Activated CD4-positive, CD25-positive, alpha-beta regulatory T cell (primary cell): ENCODE data around the gene GRXCR1.

Experiments used
- DNase-seq, 4 experiments: peaks; one replicate each; lab custom pipeline; 2025; lab: John Stamatoyannopoulos, UW

Gene GRXCR1

DNA sequence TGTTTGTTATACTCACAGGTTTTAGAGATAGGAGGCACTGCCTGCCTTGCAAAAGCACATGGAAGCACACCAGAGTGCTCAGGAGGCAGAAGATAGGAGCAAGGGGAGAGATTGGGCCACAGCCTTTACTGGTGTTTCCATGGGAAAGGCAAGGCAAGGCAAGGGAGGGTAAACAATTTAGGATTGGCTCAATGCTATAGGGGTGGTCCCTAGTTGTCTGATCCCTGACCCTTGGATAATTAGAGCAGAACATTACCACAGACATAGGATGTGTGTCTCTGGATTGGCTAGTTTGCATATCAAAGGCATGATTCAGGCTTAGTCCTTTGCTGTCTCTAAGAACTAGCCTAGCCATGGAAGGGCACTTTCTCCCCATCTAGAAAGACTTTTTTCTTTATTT is 36.1 kb downstream of the GRXCR1 start:
- DNase-seq = no peak

DNA sequence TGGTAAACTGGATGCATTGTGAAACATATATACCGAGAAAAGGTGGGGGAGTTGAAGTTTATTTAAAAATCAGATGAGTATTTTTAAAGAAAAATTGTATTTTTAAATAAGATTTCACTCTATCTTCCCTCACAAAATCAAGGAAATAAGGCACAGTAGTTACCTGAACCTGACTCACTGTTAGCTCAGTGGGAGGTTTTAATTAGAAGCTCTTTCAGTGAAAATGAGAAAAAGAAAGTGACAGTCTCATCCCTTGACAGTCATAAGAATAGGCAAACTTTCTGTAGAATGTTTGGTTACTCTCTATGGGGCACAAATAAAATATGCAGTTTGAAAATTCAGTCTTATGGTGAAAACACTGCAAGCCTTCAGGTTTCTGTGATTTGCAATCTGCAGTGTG is 49.7 kb downstream of the GRXCR1 start:
- no peak for DNase-seq

DNA sequence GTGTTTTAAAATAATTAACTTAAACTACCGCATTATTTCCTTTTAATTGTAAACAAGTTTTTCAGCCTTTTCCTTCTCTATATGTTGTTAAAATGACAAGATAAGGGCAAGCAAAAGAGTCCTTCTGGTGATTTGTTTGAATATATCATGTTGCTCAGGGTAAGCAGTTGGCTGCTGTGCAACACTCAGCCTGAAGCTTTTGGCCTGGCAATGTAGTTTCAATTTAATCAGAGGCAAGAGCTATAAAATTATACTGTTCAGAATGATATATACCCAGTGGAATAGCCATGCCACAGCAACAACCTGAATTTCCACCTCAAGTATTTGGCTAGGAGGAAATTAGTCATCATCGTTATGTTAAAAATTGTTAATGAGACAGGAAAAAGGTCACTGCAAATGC is 53.4 kb downstream of the GRXCR1 start:
- DNase-seq = no peak

DNA sequence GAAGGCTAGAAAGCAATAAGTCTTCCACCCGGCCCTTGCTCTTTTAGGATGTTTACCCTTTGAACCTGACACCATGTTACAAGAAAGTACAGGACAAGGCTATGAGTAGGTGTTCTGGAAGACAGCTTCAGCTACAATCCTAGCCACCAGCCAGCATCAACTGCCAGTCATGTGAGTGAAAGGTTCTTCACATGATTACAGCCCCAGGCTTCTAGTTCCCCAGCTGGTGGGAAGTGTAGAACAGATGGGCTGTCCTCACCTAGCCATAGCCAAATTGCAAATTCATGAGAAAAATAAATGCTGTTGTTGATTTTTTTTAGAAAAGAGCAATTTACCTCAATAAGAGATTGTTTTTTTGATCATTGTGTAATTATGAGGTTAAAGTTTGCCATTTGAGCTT is 60.8 kb downstream of the GRXCR1 start:
- DNase-seq = no peak

DNA sequence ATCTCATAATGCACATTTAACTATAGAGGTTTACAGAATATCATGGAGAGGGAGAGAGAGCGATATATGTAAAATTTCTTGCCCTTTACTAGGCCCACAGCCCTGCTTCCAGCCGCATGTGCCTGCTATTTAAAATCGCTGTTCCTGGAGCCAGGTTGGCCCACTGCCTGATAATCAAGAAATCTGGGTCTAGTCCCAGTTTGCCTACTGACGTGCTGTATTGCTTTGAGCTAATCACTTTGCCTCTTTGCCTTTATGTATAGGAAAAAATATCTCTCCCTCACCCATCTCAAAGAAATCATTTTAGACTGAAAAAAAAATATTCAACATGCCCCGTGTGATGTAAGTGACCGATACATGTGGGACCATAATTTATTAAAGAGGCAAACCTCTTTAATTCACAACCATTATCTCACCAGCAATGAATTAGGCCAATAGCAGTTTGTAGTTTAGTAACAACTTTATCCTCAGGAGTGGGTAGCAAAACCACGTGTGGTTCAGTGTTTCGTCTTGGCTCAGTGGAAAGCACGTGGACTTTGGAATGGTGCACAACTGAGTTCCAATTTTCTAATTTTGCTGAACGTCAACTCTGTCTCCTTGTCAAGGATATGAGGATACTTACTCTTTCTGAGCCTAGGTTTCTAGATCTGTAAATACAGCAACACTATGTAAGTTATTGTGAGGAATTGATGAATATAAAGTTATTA is 62.6 kb downstream of the GRXCR1 start:
- no peak for DNase-seq

DNA sequence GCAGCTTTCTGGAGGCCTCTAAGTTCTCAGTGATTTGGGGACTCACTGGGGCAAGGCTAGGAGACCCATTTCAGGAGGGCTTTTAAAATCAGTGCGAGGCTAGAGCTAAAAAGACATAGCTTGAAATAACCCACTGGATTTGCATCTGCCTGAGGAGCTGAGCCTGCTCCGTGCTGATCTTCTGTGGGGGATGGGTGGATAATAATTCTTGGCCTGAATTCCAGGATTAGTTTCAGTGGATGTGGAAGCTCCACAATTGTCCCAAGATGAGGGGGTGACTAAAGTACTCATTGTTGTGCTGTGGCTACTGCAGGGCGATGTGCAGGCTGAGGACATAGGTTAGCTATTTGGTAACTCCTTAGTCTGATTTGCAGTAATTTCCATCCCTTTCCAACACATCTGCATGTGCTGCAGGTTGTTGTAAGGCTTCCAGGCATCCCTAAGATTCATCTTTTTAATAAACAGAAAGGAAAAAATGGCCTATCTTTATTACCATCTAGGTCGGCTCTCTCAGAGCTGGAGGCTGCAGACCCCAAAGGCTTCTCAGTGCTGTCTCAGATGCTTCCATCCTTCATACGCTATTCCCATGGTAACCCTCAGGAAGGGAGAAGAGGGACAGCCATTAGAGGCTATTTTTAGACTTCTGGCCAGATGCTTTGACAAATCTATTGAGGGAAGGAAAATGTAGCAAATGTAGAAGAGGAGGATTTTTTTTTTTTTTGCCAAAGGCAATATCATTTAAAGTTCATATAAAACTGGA is 63.4 kb downstream of the GRXCR1 start:
- DNase-seq = no peak

DNA sequence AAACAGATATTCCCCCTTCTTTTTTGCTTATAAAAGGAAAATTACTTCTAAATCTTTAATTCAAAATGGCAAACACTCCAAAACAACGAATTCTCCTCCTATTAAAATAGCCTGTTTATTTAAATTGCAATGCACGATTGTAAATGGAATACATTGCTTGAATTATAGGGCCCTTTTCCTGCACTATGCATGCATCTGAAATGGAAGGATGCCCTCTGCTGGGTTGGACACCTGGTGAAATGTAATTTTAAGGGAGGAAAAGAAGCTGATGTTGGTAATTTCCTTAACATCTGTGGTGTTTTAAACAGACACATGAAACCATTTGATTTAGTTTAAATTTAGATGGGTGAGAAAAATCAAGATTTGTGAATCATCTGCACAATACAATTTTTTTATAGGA is 72.8 kb downstream of the GRXCR1 start:
- no peak for DNase-seq

DNA sequence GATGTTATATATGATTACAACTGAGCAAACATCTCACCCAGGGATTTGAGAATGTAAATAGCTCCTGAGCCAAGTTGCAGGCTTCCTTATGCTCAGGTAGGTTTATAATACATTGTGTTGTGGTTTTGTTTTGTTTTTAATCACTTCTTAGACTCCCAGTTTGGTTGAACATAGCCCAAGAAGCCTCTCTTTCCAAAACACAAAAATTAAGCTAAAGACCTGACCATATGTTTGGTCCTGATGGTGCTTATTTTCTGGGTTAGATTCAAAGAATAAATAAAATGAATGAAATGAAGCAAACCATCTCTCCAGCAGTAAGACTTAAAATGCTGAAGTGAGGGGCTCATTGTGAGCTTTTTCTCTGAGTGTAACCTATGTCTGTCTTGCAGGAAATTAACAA is 93.5 kb downstream of the GRXCR1 start:
- DNase-seq = no peak

DNA sequence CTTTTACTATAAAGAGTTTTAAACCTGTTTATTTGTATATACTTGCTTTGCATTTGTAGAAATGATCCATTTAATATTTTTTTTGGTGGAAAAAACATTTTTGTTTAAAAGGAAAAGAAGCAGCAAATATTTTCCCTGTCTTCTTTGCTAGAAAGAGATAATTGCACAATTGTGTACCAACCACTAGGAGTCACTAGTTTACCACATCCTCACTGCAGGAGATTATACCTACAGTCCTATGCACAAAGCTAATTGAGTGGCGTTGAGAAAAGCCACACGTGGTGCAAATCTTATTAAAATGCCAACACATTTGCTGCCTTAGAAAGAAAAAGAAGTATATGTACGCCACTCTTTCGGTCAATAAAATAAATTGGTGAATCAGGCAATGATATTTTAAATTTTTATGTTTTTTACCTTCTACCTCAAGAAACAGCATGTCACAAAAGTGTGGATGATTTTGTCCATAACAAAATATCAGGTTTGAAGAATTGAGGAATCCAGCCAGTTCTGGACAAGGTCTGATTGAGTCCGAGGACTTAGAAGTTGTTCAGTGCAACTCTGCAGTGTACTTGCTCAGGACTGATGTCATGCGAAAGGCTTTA is 102.9 kb downstream of the GRXCR1 start:
- DNase-seq = no peak

DNA sequence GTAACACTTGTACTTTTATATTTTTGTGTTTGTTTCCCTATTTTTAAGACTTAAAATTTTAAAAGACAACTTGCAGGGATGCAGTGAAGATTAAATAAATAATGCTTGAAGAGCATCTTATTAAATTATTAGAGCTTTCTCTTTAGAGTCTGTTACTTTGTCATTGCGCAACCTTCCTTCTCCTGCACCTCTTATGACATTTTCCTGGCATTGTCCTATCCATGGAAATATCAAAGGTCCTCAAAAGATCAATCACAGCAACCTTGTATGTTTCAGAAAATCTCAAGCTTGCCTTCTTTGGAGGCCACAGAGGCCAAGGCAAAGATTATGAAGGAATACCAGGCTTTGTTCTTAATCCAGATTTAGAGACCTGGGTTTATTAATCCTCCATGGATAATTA is 116.3 kb downstream of the GRXCR1 start:
- no peak for DNase-seq

DNA sequence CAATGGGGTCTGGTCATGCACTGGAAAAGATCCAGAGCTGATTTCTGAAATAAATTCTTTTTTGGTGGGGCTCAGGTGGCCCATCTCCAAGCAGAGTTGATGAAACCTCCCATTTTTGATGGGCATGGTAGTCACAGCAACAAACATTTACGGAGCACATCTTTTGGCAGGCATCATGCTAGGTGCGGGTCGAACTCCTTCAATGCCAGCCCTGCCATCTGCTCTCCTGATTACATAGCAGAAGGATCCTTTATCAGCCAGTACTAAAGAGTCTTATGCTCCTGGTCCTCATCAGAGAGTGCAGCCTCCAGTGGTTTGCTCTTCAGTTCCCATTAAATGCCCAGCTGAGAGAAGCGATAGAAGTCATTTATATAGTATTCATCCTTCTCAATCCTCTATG is 121.7 kb downstream of the GRXCR1 start:
- no peak for DNase-seq

DNA sequence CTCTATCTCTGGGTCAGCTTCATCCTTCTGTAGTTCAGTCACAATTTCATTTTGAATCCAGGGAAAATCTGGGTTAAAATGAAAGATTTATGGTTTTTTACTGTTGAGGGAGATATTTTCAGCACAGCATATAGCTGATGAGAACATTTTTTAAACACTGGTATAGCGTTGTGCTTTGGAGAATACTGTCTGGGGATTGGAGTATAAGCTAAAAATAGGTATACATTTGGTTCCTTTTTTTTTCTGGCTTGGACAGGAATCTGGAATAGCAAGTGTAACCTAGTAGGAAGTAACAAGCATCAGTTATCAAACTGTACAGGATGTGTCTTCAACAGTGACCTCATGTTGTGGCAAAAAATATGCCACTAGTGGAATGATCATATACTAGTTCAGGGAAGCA is 149.1 kb downstream of the GRXCR1 start:
- DNase-seq = no peak

DNA sequence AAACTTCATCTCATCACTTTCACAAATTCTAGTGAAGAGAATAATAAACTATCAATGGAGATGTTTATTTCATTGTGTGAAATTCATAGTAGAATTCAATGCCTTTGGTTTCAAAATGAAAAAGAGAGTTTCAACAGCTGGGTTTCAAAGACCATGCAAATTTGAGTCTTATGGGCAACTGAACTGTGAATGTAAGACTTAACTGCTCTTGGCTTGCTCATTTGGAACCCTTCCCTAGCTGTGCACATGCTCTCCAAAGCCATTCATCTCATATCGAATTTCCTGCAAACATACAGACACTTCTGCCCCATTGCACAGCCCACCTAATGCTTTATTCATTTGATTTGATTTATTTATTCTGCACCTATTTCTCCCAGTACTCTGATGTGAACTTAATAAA is 154.5 kb downstream of the GRXCR1 start:
- no peak for DNase-seq

DNA sequence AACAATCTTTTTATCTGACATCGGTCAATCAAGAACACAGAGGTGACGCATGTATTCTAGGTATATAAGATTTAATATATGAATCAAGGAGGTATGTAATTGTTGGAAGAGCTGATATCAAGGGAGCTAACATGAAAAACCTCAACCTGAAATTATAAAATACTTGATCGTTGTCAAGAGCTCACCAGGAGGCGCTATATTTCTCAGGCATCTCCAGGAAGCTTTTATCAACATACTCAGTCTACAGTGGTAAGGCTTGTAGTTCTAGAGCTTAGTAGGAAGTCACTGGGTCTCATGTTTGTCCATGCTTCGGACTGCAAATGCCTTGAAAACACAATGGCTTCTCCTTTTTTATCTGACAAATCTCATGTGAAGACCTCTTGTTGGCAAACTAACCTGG is 156.1 kb downstream of the GRXCR1 start:
- no peak for DNase-seq

DNA sequence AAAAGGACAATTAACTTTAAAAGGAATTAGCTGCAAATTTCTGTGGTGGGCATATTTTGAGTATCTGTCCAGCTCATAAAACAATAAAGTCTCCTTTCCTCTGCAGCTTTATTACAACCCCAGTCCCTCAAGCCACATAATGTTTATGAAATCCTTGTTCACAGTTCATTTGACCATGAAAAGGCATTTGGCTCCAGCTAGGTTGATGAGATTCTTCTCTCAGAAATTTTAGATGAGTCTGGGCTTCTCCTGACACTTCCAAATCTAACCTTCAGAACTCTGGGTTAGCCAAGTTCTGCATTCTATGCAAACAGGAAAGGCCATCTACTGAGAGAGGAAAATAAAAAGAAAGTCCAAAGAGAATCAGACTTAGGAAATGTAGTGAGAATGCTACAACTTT is 156.8 kb downstream of the GRXCR1 start:
- no peak for DNase-seq

DNA sequence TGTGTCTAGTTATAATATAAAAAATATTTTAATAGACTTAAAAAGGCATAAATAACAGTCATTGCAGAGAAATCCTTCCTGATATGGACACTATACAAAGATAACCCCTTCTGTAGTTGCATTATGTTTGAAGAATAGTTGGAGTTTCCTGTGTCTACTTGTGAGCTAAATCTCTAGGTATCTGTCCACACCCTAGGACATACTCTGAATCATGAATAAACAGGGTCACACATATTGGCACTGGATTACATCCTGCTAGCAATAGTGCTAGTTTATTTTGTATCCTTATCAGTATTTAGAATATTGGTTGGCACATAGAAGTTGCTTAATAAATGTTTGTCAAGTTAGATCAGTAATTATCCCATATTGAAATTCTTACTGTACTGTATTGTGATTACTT is 173.9 kb downstream of the GRXCR1 start:
- no peak for DNase-seq

DNA sequence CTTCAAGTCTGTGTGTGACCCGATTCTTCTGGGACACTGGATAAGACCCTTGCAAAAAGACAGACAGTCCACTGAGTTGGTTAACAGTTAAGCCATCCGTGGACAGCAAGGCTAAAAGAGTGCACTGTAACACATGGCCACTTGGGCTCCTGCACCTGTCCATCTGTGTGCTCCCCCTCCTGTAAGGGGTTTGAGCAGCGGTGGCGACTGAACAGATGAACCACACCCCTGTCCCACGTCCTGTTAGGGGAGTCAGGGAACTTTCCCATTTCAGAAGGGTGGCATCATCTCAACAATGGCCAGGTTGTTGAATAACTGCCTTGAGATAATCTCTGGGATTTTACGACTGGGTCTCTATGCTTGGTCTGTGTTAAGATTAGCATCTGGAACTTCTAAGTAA is 178.6 kb downstream of the GRXCR1 start:
- DNase-seq = no peak
